ENCODE results near the gene MMEL1.
A peak's percentile ranks its signal among the peaks of the same experiment; 100 is the strongest.
"Not testable (repeated sequence)": the region's sequence is repeated elsewhere in the genome, so short reads cannot be mapped to it uniquely, and the experiment has no call there.

Gene MMEL1, protein sequence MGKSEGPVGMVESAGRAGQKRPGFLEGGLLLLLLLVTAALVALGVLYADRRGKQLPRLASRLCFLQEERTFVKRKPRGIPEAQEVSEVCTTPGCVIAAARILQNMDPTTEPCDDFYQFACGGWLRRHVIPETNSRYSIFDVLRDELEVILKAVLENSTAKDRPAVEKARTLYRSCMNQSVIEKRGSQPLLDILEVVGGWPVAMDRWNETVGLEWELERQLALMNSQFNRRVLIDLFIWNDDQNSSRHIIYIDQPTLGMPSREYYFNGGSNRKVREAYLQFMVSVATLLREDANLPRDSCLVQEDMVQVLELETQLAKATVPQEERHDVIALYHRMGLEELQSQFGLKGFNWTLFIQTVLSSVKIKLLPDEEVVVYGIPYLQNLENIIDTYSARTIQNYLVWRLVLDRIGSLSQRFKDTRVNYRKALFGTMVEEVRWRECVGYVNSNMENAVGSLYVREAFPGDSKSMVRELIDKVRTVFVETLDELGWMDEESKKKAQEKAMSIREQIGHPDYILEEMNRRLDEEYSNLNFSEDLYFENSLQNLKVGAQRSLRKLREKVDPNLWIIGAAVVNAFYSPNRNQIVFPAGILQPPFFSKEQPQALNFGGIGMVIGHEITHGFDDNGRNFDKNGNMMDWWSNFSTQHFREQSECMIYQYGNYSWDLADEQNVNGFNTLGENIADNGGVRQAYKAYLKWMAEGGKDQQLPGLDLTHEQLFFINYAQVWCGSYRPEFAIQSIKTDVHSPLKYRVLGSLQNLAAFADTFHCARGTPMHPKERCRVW
- total RNA-seq: 0 to 0.35 (median 0.15) reads per million in 4 experiments

- DNase-seq: no peak
Observed at GRCh38 chr1:2632561-2633361, at the start of gene MMEL1. TSS of gene MMEL1 (minus strand) at chr1:2633016. CDS start at chr1:2629484, 3,532 bp downstream.

DNA sequence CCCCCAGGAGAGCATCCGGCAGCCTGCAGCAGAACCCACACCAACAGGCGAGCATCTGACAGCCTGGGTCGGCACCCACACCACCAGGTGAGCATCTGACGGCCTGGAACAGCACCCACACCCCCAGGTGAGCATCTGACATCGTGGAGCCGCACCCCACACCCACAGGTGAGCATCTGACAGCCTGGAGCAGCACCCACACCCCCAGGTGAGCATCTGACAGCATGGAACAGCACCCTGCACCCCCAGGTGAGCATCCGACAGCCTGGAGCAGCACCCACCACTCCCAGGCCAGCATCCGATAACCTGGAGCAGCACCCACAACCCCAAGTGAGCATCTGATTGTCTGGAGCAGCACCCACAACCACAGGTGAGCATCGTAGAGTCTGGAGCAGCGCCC lies 43.9 kb upstream of the MMEL1 start:
- not testable (repeated sequence) for DNase-seq

- DNase-seq: not testable (repeated sequence)
Observed at GRCh38 chr1:2671656-2672055, 38.8 kb upstream of the MMEL1 start.

DNA sequence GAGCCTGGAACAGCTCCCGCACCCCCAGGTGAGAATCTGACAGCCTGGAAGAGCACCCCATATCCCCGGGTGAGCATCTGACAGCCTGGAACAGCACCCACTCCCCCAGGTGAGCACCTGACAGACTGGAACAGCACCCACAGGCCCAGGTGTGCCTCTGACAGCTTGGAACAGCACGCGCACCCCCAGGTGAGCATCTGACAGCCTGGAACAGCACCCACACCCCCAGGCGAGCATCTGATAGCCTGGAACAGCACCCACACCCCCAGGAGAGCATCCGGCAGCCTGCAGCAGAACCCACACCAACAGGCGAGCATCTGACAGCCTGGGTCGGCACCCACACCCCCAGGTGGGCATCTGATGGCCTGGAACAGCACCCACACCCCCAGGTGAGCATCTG lies 27.0 kb upstream of the MMEL1 start:
- not testable (repeated sequence) for DNase-seq

GRCh38 chr1:2657909-2658308 lies 25.1 kb upstream of the MMEL1 start:
- DNase-seq: not testable (repeated sequence)

GRCh38 chr1:2657124-2657523 lies 24.3 kb upstream of the MMEL1 start:
- not testable (repeated sequence) for DNase-seq

- DNase-seq: not testable (repeated sequence)
Observed at GRCh38 chr1:2655598-2656434, 23.0 kb upstream of the MMEL1 start.

DNA sequence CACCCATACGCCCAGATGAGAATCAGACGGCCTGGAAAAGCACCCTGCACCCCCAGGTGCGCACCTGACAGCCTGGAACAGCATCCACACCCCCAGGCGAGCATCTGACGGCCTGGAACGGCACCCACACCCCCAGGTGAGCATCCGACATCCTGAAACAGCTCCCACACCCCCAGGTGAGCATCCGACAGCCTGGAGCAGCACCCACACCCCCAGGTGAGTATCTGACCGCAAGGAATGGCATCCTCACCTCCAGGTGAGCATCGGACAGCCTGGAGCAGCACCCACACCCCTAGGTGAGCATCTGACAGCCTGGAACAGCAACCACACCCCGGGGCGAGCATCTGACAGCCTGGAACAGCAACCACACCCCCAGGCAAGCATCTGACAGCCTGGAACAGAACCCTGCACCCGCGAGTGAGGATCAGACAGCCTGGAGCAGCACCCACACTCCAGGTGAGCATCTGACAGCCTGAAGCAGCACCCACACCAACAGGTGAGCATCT lies 21.7 kb upstream of the MMEL1 start:
- not testable (repeated sequence) for DNase-seq

DNA sequence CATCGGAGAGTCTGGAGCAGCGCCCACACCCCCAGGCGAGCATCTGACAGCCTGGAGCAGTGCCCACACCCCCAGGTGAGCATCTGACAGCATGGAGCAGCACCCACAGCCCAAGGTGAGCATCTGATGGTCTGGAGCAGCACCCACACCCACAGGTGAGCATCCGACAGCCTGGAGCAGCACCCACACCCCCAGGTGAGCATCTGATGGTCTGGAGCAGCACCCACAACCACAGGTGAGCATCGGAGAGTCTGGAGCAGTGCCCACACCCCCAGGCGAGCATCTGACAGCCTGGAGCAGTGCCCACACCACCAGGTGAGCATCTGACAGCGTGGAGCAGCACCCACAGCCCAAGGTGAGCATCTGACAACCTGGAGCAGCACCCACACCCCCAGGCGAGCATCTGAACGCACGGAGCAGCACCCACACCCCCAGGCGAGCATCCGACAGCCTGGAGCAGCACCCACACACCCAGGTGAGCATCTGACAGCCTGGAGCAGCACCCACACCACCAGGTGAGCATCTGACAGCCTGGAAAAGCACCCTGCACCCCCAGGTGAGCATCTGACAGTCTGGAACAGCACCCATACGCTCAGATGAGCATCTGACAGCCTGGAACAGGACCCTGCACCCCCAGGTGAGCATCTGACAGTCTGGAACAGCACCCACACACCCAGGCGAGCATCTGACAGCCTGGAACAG lies 21.1 kb upstream of the MMEL1 start:
- DNase-seq: peak; percentile 41

GRCh38 chr1:2652926-2653571 lies 20.2 kb upstream of the MMEL1 start:
- DNase-seq: not testable (repeated sequence)

DNA sequence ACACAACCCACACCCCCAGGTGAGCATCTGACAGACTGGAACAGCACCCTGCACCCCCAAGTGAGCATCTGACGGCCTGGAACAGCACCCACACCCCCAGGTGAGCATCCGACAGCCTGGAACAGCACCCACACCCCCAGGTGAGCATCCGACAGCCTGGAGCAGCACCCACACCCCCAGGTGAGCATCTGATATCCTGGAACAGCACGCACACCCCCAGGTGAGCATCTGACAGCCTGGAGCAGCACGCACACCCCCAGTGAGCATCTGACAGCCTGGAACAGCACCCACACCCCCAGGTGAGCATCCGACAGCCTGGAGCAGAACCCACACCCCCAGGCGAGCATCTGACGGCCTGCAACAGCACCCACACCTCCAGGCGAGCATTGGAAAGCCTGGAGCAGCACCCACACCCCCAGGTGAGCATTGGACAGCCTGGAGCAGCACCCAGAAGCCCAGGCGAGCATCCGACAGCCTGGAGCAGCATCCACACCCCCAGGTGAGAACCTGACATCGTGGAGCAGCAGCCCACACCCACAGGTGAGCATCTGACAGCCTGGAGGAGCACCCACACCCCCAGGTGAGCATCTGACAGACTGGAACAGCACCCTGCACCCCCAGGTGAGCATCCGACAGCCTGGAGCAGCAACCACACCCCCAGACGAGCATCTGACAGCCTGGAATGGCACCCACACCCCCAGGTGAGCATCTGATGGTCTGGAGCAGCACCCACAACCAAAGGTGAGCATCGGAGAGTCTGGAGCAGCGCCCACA lies 19.5 kb upstream of the MMEL1 start:
- peak; percentile 23 for DNase-seq

DNA sequence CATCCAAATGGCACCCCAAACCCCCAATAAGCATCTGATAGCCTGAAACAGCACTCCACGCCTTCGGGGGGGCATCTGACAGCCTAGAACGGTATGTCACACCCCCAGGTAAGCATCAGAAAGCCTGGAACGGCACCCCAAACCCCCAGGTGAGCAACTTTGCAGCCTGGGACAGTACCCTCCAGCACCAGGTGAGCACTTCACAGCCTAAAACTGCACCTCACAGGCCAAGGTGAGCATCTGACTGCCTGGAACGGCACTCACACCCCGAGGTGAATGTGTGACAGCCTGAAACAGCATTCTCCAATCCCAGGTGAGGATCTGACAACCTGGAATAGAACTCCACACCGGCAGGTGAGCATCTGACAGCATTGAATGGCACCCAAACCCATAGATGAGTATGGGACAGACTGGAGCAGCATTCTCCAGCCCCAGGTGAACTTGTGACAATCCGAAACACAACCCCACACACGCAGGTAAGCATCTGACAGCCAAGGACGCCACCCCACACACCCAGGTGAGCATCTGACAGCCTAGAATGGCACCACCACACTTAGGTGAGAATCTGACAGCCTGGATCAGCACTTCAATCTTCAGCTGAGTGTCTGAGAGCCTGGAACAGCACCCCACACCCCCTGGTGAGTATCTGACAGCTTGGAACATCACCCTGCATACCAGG lies 18.3 kb upstream of the MMEL1 start:
- no peak for DNase-seq

GRCh38 chr1:2646837-2647236 lies 14.0 kb upstream of the MMEL1 start:
- DNase-seq: no peak

- DNase-seq: no peak
Observed at GRCh38 chr1:2645776-2646175, 13.0 kb upstream of the MMEL1 start.

DNA sequence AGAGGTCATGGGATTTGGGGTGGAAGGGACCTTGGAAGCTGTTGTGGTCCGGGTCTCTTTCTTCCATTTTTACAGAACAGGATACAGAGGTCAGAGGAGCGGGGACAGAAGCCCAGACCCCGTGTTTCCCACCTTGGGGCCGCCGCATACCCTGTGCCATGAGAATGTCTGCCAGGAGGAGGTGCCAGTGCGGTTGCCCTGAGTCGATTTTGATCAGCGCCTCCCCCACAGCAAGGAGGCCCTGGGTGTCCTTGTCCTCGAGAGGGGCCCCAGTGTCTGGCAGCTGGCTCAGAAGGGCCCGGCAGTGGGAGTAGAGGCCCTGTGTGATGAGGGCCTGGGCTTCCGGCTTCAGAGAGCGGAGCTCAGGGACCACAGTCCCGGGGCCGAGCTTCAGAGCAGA lies 12.3 kb upstream of the MMEL1 start:
- DNase-seq: no peak

DNA sequence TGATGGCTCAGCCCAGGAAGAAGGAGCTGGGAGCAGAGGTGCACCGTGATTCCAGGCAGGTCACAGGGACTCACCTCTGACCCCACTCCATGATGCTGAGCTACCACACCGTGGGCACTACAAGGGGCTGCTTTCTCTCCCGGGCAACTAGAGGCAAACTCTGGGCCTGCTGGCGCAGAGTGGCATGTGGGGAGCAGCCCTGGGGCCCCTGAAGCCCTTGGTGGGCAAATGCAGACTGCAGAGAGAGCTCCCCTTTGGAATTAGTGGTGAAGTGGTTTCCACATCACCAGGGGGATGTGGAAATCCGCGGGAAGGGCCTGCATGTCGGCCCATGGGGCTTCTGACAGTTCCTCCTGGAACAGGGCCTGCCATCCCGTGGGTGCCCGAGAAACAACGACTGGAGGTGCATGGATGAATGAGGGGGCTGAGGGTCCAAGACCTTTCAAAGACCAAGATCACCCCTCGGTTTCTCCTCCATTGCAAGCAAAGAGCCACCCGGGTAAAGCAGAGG lies 11.8 kb upstream of the MMEL1 start:
- DNase-seq: no peak

- DNase-seq: no peak
Observed at GRCh38 chr1:2644171-2644570, 11.4 kb upstream of the MMEL1 start.

DNA sequence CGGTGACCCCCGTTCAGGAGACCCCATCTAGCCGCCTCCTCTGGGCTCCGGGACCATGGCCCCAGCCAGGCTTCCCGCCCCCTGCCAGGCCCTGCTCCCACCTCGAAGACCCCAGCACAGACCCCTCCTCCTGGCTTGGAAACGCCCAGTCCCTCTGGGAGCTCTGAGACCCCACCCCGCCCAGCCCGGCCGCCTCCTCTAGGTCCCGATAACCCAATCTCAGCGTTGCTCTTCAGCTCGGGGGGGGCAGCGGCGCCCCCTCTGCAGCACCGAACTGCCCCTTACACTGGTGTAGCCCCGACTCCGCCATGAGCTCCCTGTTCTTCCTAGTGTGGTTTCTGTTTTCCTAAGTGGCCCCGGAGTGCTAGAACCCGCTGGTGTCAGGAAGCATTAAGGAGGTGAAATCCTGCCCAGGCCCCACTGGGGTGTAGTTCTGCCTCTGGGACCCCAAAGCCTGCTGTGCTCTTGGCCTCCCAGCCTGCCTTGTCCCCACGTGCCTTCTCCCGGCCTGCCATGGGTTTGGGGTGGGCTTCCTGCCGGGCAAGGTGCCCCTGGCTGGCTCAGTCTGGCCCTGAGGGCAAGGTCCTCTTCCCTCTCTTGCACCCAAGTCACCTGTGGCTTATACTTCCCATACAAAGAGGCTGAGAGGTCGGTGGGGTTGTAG lies 10.7 kb upstream of the MMEL1 start:
- DNase-seq: no peak

Data from effector CD8-positive, alpha-beta T cell (primary cell).